ENCODE measurements around the gene B9D1.

B9D1 gene

DNA sequence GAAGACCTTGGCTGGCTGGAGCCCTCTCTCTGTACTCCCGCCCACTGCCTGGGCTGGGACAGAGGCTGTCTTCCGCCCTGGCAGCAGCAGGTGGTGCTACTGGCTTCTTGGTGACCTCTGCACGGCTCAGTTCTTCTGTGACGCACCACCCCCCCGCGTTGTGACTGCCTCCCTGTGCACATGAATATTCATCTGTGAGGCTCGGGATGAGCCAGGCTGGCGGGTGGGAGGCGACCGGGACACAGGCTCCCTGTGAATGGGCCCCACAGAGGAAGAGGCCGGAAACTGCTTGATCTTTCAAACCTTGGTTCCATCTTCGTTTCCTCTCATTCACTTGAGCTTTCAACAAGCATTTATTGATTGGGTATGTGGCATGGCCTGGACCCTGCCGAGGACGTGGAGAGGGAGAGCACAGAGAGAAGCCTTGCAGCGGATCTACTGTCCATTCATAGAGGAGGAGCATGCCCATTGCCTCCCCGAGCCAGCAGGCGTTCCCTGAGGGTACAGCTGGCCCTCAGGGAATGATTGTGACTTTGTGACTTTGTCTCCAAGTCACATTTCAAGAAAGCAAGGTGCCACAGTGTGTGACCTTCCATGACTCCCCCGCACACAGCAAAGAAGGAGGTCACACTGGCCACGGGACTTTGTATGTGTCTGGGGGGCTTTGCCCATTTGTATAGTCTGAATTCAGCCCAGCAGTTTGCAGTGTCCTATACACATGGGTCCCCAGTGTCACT is 45.0 kb downstream of the B9D1 start:
- DNase-seq: peak; percentile 75

GRCh38 chr17:19316761-19317358 is 45.7 kb downstream of the B9D1 start:
- DNase-seq: no peak

- DNase-seq: no peak
These were observed 47.4 kb downstream of the B9D1 start for GRCh38 chr17:19315104-19315503.

- DNase-seq: no peak
These were observed 48.5 kb downstream of the B9D1 start for GRCh38 chr17:19313746-19314651.

- DNase-seq: no peak
These were observed 49.3 kb downstream of the B9D1 start for GRCh38 chr17:19313066-19313745.

DNA sequence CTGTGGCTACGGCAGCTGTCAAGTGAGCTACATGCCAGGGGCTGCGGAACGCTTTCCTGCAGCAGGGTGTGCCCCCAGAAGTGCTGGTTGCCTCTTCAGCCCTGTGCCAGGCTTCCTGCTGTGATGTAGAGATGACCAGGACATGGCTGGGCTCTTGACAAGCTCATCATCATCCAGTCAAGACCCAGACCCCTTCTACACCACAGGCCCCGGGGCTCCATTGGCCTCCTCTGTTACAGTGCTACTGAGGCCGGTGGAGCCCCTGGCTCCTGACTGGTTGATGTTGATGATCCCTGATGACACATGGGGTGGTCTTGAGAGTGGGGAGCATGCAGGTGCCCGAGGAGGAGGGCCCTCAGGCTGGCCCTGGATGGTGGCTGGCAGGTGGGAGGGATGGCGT is 50.1 kb downstream of the B9D1 start:
- no peak for DNase-seq

DNA sequence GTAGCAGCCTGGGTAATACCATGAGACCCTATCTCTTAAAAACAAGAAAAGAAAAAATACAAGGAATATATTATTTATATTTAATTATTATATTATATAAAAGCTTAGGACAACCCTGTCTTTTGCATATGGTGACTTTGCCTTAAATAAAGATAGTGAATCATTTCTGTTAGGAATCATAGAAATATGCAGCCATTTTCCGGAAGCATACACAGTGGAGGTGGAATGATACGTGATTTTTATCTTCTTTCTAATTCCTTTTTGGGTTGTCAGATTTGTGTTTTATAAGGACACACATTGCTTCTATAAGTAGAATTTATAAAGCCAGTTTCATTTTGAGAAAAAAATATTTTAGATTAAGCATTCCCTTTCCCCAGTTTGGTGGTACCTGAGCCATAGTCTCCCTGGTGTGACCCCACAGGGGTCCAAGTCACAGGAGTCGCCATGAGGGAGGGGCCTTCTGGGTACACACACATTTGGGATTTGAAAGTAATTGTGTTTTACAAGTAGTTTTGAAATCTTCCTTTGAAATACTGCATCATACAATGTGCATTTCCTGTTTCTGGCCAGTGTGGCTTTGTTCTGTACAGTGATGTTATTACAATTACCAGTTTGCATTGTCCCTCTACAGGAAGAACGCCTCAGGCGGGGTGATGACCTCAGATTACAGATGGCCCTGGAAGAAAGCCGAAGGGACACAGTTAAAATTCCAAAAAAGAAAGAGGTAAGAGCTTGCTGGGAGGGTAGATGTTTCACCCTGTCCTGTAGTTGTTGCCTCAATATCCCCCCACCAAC is 50.9 kb downstream of the B9D1 start:
- no peak for DNase-seq

- no peak for DNase-seq
These were observed 51.5 kb downstream of the B9D1 start for GRCh38 chr17:19311016-19311415.

DNA sequence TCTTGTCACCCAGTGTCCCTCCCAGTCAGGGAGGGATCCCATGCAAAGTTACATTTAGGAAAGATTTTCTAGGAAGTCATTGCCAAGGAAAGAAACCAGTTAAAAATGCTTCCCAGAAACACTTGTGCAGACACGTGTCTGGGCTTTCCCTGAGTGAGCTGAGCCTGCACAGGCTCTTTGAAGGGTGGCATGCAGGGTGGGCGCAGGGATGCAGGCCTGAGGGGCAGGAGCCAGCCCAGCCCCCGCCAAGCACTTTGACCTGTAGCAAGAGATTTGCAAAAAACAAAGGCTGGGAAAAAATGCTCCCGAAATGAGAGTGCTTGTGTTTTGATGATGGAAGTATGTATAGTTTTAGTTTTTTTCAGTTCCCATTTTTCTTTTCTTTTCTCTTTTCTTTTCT is 52.4 kb downstream of the B9D1 start:
- DNase-seq: no peak

DNA sequence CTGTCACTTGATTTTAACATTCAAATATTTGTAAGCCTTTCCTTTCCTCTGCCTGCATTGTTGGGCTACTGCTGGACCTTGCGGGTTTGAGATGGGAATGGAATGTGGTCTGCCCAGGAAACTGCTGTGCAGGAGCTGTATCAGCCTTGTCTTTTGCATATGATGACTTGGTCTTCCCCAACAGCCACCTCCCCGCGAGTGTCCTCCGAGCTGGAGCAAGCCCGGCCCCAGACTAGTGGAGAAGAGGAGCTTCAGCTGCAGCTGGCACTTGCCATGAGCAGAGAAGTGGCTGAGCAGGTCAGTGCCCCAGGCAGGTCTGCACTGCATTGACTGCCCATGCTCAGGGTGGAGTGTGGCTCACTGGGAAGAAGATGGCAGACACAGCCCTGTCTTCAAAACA is 52.8 kb downstream of the B9D1 start:
- no peak for DNase-seq

GRCh38 chr17:19308398-19308797 is 54.1 kb downstream of the B9D1 start:
- DNase-seq: no peak

GRCh38 chr17:19307521-19307920 is 55.0 kb downstream of the B9D1 start:
- DNase-seq: no peak

DNA sequence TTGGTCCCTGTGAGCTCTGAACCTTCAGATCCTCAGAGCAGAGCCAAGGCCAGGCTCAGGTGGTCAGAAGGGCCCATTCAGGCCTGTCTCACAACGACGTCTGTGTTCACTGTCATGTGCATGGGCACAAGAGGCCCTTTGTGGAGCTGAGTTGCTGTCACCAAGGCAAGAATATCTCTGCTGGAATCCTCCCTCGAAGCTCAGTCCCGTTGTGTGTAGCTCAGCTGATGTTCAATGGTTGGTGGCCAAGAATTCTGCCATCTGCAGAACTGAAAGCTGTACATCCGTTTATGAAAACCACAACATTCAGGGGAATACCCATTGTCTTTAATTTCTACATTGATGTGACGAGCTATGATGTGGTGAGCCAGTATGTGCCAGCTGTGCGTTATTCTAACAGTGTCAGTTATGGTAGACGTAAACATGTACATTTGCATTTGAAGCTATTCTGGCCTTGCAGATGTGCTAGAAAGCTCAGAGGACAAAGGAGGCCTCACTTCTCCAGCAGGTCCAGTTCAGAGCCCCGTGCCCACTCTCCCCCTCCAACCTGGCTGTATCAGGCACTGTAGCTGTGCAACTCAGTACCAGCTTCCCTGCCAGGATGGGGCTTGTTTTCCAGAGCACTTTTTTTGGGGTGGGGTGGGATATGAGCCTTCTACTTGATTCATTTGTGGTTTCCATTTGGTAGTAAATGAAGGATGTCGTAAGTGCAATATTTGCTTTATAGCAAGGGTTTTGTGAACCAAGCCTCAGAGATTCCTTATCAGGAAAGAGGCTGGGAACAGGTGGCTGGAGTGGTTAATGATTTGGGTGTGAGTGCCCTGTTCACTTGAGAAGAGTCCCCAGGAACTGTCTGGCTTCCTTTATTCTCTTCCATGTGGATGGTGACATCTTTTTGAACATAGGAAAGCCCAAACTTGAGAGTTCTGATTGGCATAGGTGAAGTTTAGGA is 56.1 kb downstream of the B9D1 start:
- DNase-seq: no peak

GRCh38 chr17:19305761-19306159 is 56.8 kb downstream of the B9D1 start:
- no peak for DNase-seq

GRCh38 chr17:19305256-19305655 is 57.3 kb downstream of the B9D1 start:
- DNase-seq: no peak

DNA sequence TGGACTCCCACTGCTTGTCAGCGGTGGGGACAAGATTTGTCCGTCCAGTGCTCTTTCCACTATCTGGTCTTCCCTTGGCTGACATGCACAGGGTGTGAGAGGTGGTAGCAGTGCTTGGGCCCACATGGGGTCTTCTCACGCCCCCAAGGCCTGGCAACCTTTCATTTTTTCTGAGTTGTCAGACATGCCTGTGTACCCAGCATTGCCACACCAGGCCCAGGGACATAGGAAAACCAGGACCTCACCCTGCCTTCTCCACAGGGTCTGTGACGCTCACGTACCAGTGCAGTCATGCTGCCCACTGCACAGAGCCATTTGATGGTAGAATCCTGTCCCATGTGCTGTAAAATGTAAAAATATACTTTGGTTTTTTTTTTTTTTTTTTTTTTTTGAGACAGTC is 57.8 kb downstream of the B9D1 start:
- no peak for DNase-seq

DNA sequence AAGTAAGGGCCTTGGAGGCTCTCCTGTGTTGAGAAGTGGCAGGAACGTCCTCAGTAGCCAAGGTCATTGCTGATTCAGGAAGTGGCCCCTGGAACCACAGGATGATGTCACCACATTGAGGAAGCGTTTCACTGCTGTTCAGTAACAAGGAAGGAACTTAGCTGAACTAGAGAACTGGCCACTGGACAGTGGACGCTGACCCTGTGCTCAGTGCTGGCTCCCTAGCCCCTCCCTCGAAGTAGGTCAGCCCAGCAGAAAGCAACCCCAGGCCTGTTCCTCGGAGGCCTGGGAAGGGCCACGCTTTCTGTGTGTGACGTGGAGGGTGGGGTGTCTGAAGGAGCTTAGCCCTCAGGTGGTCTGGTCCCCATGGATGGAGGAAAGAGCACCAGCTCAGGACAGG is 58.3 kb downstream of the B9D1 start:
- DNase-seq: peak; percentile 22

DNA sequence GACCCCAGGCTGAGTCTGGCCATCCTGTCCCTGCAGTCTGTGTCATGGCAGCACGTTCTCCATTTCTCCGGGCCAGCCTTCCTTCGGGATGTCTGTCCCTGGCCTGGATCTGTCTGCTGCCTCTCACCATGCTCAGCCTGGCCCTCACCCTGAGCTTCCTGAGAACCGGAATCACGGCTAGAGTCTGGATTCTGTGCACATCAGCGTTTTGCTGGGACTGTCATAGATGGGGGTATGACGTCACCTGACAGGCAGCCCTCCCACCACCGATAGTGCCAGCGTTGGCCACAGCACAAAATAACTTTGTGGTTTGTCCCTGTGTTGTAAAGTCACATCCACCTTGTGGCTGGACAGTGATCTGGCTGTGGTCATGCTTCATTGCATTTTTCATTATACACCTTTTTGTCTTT is 59.2 kb downstream of the B9D1 start:
- DNase-seq: no peak

DNA sequence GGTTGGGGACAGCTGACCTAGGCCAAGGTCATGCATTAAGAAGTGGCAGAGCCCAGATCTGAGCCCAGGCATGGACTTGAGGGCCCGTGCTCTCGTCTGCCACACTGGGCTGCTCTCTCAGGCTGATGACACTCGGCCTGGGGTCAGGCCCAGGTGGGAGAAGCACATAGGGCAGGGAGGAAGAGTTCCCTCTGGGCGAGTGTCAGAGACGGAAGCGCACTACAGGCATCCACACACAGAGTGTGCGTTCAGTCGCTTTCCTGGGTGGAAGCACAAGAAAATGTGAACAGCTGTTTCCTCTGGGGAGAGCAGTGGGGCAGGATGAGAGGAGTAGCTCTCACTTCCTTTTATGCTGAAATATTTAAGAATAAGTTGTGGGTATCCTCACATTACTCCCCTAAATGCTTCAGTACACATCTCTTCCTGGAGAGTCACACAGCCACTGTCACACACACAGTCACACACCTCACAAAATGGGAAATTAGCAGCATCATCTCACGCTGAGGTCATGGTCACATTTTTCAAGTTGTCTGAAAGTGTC is 59.7 kb downstream of the B9D1 start:
- DNase-seq: no peak

GRCh38 chr17:19301973-19302372 is 60.5 kb downstream of the B9D1 start:
- DNase-seq: no peak

Data from fibroblast of skin of scalp (primary cell).